Neural cell (in vitro differentiated cells): ENCODE results near the gene ACSM6. TPM values are rescaled to one million over a fixed set of nuclear protein-coding genes. Genes with fewer than 3 reads are reported as not detected.

ENCODE experiments used
- H2AFZ ChIP-seq: fragments of 200-600, 300-800 bp; sonication (generic), shearing (Covaris generic); 2 replicates; pipeline ENCODE4 v1.6.0; 2014; ENCODE audit warnings: low read depth, mild to moderate bottlenecking, antibody characterized with exemption, low read length, moderate library complexity
- H3F3A ChIP-seq: fragments of 200-600 bp; shearing (Covaris generic); 2 replicates; pipeline ENCODE4 v1.6.1; 2016; ENCODE audit warnings: mild to moderate bottlenecking, moderate library complexity, mixed read lengths, antibody characterized with exemption, low read length; ENCODE audit not compliant: insufficient read depth, poor library complexity, severe bottlenecking
- H3K27ac ChIP-seq: fragments of 200-600, 300-800 bp; sonication (generic), shearing (Covaris generic); 2 replicates; pipeline ENCODE4 v1.5.1; 2014; ENCODE audit warnings: mild to moderate bottlenecking, low read length, moderate library complexity
- H3K27me3 ChIP-seq: fragments of 300-800, 200-600 bp; sonication (generic), shearing (Covaris generic); 2 replicates; pipeline ENCODE4 v1.6.0; 2014; ENCODE audit warnings: mild to moderate bottlenecking, low read depth, low read length, moderate library complexity; ENCODE audit not compliant: insufficient read depth
- H3K36me3 ChIP-seq: fragments of 300-800, 200-600 bp; sonication (generic), shearing (Covaris generic); 2 replicates; pipeline ENCODE4 v1.5.1; 2014; ENCODE audit warnings: mild to moderate bottlenecking, antibody characterized with exemption, low read length, moderate library complexity; ENCODE audit not compliant: insufficient read depth
- H3K4me2 ChIP-seq: fragments of 300-800, 200-600 bp; sonication (generic), shearing (Covaris generic); 2 replicates; pipeline ENCODE4 v1.6.0; 2014; ENCODE audit warnings: mild to moderate bottlenecking, low read length
- H3K4me3 ChIP-seq: fragments of 300-800, 200-600 bp; sonication (generic), shearing (Covaris generic); 2 replicates; pipeline ENCODE4 v1.5.1; 2014; ENCODE audit warnings: mild to moderate bottlenecking, low read length, moderate library complexity
- H3K79me2 ChIP-seq: fragments of 200-600 bp; shearing (Covaris generic); replicated peaks from 2 replicates; pipeline ENCODE4 v1.6.0; 2014; ENCODE audit warnings: mild to moderate bottlenecking, low read length, moderate library complexity; ENCODE audit not compliant: insufficient read depth
- H3K9ac ChIP-seq: fragments of 300-800, 200-600 bp; sonication (generic), shearing (Covaris generic); 2 replicates; pipeline ENCODE4 v1.6.1; 2016; ENCODE audit warnings: mild to moderate bottlenecking, low read length, mixed read lengths
- H3K9me2 ChIP-seq: fragments of 200-600 bp; shearing (Covaris generic); 2 replicates; pipeline ENCODE4 v1.6.1; 2016; ENCODE audit warnings: mild to moderate bottlenecking, low read length, mixed read lengths; ENCODE audit not compliant: insufficient read depth
- H3K9me3 ChIP-seq: fragments of 200-600, 300-800 bp; sonication (generic), shearing (Covaris generic); 2 replicates; pipeline ENCODE4 v1.6.1; 2016; ENCODE audit warnings: mild to moderate bottlenecking, mixed run types, low read length, moderate library complexity, mixed read lengths
- H4K20me1 ChIP-seq: fragments of 200-600 bp; shearing (Covaris generic); 2 replicates; pipeline ENCODE4 v1.6.1; 2016; ENCODE audit warnings: mild to moderate bottlenecking, mixed run types; ENCODE audit not compliant: insufficient read depth
- EP300 ChIP-seq: fragments of 450-650 bp; conservative IDR thresholded peaks from 2 replicates; pipeline ENCODE4 v1.6.1; 2014; ENCODE audit warnings: antibody characterized with exemption, mild to moderate bottlenecking, moderate library complexity; ENCODE audit not compliant: poor library complexity, severe bottlenecking
- EZH2 ChIP-seq: fragments of 200-600, 300-800 bp; shearing (Covaris generic), sonication (generic); IDR thresholded peaks from 2 replicates; pipeline ENCODE4 v1.6.1; 2014; ENCODE audit warnings: antibody characterized with exemption, low read length, borderline replicate concordance, mild to moderate bottlenecking; ENCODE audit not compliant: insufficient read depth, poor library complexity, severe bottlenecking
- MXI1 ChIP-seq: fragments of 450-650 bp; conservative IDR thresholded peaks from 2 replicates; pipeline ENCODE4 v1.6.1; 2014; ENCODE audit warnings: antibody characterized with exemption, mild to moderate bottlenecking; ENCODE audit not compliant: poor library complexity, severe bottlenecking
- POLR2AphosphoS5 ChIP-seq: IDR thresholded peaks from 2 replicates; pipeline ENCODE4 v1.6.1; 2012
- SMC3 ChIP-seq: fragments of 450-650 bp; conservative IDR thresholded peaks from 2 replicates; pipeline ENCODE4 v1.6.1; 2014; ENCODE audit warnings: antibody characterized with exemption, mild to moderate bottlenecking, moderate library complexity; ENCODE audit not compliant: poor library complexity
- TAF1 ChIP-seq: IDR thresholded peaks from 2 replicates; pipeline ENCODE4 v1.6.1; 2012; ENCODE audit warnings: low read depth
- polyA plus RNA-seq: library from polyadenylated mRNA; depleted of rRNA; stranded (reverse); fragments of >200 nt; gene quantifications from 2 replicates; pipeline ENCODE4 v1.2.3, GENCODE V29; 2014
- TF ChIP-seq, protein P1 (sequence below): IDR thresholded peaks from 2 replicates; pipeline ENCODE4 v1.6.1; 2012; ENCODE audit warnings: borderline replicate concordance
- TF ChIP-seq, protein P2 (sequence below): fragments of 450-650 bp; IDR thresholded peaks from 2 replicates; pipeline ENCODE4 v1.5.1; 2014; ENCODE audit warnings: antibody characterized with exemption, mild to moderate bottlenecking, moderate library complexity; ENCODE audit not compliant: poor library complexity, severe bottlenecking

The ACSM6 gene
- polyA plus RNA-seq, 1 donor from 2014 or later: not detected

DNA sequence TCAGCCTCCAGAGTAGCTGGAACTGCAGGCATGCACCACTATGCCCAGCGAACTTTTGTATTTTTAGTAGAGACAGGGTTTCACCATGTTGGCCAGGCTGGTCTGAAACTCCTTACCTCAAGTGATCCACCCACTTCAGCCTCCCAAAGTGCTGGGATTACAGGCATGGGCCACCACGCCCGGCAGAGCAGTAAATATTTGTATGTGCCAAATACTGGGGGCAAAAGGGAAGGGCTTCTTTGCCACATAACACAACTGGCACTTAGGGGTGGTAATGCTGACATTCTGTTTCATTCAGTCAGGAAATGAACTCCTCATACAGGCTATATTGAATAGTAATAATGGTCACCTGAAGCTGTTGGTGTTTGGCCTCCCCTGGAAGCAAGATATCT lies 41.6 kb downstream of the ACSM6 start:
- Histone ChIP-seq H3K9ac (no peak overlapping the region), H3K27ac (no peak overlapping the region), H4K20me1 (no peaks in the 10 kb centered on the region), H3K9me2 (no peaks in the 10 kb centered on the region), H3K9me3 (no peaks in the 10 kb centered on the region), H3K4me3 (no peak overlapping the region), H3K36me3 (no peaks in the 10 kb centered on the region), H3K4me2 (no peak overlapping the region), H3K79me2 (no peaks in the 10 kb centered on the region), H3K27me3 (no peaks in the 10 kb centered on the region), H3F3A (no peaks in the 10 kb centered on the region), H2AFZ (no peak overlapping the region)
- TF ChIP-seq, protein P1, sequence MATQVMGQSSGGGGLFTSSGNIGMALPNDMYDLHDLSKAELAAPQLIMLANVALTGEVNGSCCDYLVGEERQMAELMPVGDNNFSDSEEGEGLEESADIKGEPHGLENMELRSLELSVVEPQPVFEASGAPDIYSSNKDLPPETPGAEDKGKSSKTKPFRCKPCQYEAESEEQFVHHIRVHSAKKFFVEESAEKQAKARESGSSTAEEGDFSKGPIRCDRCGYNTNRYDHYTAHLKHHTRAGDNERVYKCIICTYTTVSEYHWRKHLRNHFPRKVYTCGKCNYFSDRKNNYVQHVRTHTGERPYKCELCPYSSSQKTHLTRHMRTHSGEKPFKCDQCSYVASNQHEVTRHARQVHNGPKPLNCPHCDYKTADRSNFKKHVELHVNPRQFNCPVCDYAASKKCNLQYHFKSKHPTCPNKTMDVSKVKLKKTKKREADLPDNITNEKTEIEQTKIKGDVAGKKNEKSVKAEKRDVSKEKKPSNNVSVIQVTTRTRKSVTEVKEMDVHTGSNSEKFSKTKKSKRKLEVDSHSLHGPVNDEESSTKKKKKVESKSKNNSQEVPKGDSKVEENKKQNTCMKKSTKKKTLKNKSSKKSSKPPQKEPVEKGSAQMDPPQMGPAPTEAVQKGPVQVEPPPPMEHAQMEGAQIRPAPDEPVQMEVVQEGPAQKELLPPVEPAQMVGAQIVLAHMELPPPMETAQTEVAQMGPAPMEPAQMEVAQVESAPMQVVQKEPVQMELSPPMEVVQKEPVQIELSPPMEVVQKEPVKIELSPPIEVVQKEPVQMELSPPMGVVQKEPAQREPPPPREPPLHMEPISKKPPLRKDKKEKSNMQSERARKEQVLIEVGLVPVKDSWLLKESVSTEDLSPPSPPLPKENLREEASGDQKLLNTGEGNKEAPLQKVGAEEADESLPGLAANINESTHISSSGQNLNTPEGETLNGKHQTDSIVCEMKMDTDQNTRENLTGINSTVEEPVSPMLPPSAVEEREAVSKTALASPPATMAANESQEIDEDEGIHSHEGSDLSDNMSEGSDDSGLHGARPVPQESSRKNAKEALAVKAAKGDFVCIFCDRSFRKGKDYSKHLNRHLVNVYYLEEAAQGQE: no peak
- TF ChIP-seq MXI1 (no peak), POLR2AphosphoS5 (no peak), SMC3 (no peak), EP300 (no peak)
- TF ChIP-seq, protein P2, sequence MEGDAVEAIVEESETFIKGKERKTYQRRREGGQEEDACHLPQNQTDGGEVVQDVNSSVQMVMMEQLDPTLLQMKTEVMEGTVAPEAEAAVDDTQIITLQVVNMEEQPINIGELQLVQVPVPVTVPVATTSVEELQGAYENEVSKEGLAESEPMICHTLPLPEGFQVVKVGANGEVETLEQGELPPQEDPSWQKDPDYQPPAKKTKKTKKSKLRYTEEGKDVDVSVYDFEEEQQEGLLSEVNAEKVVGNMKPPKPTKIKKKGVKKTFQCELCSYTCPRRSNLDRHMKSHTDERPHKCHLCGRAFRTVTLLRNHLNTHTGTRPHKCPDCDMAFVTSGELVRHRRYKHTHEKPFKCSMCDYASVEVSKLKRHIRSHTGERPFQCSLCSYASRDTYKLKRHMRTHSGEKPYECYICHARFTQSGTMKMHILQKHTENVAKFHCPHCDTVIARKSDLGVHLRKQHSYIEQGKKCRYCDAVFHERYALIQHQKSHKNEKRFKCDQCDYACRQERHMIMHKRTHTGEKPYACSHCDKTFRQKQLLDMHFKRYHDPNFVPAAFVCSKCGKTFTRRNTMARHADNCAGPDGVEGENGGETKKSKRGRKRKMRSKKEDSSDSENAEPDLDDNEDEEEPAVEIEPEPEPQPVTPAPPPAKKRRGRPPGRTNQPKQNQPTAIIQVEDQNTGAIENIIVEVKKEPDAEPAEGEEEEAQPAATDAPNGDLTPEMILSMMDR: no peak

DNA sequence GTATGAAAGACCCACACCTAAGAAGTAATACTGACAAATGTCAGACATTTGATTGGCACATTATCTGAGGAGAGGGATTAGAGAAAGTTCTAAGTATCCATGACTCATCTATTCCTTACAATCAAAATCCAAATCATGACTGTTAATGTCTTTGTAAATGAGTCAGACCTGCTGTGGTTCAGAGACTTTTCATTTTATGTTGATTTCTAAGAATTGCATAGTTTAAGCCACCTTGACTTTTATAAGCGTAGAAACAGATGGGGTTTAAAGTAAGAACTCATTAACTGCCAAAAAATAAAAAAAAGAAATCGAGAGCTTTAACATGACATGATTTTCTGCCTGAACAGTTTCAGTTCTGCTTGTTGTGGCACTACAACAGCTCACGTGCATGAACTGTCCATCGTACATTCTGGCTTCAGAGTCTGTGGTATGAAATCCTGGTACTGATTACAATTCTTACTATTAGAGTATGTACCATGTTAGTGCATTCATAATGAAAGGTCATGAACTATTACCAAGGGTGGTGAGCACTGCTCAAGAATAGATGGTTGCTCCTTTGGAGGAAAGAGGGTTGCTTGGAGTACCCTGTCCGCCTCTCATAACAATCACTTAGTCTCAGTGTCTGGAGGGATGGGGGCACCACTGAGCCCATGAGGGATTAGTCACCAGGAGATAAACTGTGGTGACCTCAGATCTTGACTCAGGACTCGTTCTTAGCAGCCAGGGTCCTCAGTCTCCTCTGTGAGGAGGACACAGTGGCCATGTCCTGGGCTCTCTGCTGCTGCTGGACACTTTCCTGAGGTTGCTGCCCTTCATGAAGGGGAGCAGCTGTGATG lies 42.2 kb downstream of the ACSM6 start:
- H4K20me1 ChIP-seq: no peaks in the 10 kb centered on the region
- H2AFZ ChIP-seq: no peak overlapping the region
- H3K9me2 ChIP-seq: no peaks in the 10 kb centered on the region
- H3K4me3 ChIP-seq: no peak overlapping the region
- no peak overlapping the region for H3K27ac ChIP-seq
- H3K4me2 ChIP-seq: no peak overlapping the region
- no peaks in the 10 kb centered on the region for H3F3A ChIP-seq
- TF ChIP-seq MXI1 (no peak), EP300 (no peak), EZH2 (no peak), POLR2AphosphoS5 (no peak), TAF1 (no peak)
- TF ChIP-seq, protein P2: no peak
- H3K36me3 ChIP-seq: no peaks in the 10 kb centered on the region
- H3K9ac ChIP-seq: no peak overlapping the region
- H3K9me3 ChIP-seq: no peaks in the 10 kb centered on the region
- H3K79me2 ChIP-seq: no peaks in the 10 kb centered on the region
- H3K27me3 ChIP-seq: no peaks in the 10 kb centered on the region
